ENCODE results near the gene SCAMP4.

DNA sequence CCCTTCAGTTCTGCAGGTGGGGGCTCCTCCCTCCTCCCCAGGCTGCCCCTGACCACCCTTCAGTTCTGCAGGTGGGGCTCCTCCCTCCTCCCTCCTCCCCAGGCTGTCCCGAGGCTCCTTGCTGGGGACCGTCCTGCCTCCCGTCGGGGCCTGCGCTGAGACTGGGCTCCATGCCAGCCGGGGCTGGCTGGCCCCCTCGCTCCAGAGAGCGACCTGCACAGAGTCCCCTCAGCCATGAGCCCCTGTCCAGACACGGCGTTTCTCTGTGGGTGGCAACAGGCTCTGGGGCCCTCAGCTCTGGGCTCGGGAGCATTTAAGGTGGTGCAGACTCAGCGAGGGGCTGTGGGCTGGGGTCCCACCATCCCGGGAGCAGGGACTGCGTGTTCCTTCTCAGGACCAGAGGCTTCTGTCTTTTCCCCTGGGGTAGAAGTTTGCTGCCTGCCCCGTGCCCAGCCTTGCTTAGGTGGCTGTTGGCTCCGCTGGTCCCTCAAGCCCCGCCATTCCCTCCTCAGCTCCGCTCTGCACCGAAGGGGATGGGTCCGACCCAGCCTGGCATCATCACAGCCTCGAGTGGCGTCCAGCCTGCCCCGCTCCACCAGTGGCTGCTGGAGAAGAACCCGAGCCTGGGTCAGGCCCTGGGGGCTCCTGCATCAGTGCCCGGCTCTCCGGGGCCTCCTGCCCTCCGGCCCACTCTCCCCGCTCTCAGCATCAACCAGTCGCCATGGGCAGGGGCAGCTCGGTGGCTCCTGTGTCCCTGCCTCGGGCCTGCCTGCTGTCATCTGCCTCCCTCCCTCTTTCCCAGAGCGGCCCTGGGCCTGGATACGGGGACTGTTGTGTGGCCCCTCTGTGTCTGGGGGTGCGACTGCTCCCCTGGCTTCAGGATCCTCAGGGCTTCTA, 63.3 kb downstream of the SCAMP4 start:
- TF ChIP-seq, protein P1, sequence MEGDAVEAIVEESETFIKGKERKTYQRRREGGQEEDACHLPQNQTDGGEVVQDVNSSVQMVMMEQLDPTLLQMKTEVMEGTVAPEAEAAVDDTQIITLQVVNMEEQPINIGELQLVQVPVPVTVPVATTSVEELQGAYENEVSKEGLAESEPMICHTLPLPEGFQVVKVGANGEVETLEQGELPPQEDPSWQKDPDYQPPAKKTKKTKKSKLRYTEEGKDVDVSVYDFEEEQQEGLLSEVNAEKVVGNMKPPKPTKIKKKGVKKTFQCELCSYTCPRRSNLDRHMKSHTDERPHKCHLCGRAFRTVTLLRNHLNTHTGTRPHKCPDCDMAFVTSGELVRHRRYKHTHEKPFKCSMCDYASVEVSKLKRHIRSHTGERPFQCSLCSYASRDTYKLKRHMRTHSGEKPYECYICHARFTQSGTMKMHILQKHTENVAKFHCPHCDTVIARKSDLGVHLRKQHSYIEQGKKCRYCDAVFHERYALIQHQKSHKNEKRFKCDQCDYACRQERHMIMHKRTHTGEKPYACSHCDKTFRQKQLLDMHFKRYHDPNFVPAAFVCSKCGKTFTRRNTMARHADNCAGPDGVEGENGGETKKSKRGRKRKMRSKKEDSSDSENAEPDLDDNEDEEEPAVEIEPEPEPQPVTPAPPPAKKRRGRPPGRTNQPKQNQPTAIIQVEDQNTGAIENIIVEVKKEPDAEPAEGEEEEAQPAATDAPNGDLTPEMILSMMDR (conservative IDR thresholded peaks at IDR 0.05; ENCODE audit: low read length) = no peak
- no peak for TF ChIP-seq EZH2phosphoT487 (IDR thresholded peaks at IDR 0.05; ENCODE audit: borderline replicate concordance, low read depth, low read length)

Measured in OCI-LY7 (cell line).